Activated CD4-positive, alpha-beta T cell treated with anti-CD3 and anti-CD28 coated beads, Interleukin-2, amount 50 U/mL, for 4 hours (primary cell): ENCODE results near the gene GPC6.

Source experiments
- DNase-seq, 2 experiments: peaks; one replicate each; pipeline ENCODE4 v3.0.0-alpha.2; 2020

The GPC6 gene

DNA sequence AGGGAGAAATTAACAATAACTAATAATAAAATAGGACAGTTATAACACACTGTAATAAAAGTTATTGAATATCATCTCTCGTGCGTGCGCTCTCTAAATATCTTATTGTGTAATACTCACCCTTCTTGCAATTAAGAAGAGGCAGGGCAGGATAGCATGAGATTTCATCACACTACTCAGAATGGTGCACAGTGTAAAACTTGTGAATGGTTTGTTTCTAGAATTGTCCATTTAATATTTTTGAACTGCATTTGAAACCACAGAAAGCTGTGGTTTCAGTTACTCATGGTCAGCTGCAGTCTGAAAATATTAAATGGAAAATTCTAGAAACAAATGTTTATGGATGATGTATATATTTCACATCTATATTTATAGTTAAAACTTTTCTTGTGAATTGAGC lies 1091.8 kb downstream of the GPC6 start:
- DNase-seq, result no peak

DNA sequence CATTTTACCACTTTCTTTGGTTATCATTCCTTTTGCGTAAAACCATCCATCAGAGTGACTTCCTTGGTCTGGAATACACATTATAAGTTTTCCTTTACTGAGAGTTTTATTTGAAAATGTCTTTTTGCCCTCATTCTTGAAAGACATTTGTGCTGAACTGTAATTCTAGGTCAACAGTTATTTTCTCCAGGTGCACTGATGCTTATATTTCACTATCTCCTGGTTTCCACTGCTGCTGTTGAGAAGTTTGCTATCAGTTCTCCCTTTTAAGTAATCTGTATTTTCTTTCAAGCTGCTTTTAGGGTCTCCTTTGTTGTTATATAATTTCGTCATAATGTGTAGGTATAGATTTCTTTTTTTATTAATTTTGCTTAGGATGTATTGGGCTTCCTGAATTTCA lies 1092.9 kb downstream of the GPC6 start:
- DNase-seq, result no peak

DNA sequence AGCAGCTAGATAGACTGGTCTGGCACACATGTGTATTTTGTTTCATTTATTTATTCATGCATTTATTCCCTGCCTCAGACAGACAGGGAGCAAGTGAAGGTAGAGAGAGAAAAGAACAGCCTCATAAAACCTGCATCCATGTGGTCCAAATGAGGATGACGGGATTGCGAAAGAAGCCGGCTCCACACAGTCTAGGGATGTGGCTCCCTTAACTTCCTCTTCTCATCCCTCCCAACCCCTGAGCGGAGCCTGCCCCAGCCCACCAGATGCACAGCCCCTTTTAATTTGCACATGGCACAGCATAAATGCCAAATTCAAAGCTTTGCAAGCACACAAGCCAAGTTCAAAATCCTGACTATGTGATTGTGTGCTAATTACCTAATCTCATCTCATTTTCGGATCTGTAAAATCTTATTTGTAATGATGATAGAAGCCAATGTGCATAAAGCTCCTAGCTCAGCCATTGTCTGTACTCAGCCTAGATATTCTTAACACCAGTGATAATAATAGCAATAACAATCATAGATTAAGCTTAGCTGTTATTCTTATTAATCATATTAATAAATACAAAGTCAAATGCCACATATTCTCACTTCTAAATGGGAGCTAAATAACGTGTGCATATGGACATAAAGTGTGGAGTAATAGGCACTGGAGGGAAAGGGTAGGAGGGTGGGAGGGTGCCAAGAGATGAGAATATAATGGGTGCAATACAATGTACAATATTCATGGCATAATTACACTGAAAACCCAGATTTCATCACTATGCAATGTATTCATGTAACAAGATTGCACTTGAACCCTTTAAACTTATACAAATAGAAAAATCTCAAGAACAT lies 1096.5 kb downstream of the GPC6 start:
- no peak for DNase-seq

DNA sequence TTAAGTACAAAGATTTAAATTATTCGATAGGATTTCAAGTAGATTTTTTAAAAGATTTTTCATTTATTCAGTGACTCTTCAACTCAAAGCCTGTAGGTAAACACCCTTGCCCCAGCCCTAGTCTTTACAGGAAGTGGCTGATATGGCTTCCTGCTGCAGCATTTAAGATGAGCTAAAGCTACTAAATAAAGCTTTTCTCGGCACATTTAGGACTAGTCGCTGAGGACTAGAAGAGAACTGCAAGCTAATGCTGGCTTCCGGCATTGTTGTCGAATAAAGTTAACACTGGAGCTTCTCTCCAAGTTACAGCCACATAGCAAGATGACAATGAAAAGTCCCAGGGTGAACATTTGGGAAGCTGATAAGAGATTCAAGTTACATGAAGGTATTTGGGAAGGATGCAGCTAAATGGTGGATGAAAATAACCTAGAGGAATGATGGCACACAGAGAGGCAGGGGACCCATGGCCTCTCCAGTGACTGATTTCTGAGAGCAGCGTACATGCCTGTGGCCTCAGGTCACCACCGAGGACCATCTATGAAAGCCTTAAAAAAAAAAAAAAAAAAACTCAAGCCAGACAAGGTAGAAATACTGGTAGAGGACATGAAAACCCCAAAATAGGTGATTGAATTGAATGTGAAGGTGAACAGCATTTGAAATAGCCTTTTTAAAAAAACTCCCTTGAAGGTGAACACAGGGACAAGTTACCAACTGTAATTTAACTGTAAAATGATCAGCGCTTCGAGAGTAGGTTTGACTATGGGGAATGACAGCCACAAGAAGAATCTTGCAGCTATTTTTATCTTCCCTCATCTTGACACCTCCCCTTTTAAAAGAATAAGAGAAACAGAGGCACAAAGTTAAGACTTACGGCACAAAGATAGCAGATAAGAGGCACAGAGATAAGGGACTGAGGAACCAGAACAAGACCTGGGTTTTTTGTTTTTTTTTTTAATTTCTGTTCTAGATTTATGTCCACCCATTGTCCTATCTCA lies 1097.5 kb downstream of the GPC6 start:
- peak in 1 of 2 experiments; percentile 3 for DNase-seq

DNA sequence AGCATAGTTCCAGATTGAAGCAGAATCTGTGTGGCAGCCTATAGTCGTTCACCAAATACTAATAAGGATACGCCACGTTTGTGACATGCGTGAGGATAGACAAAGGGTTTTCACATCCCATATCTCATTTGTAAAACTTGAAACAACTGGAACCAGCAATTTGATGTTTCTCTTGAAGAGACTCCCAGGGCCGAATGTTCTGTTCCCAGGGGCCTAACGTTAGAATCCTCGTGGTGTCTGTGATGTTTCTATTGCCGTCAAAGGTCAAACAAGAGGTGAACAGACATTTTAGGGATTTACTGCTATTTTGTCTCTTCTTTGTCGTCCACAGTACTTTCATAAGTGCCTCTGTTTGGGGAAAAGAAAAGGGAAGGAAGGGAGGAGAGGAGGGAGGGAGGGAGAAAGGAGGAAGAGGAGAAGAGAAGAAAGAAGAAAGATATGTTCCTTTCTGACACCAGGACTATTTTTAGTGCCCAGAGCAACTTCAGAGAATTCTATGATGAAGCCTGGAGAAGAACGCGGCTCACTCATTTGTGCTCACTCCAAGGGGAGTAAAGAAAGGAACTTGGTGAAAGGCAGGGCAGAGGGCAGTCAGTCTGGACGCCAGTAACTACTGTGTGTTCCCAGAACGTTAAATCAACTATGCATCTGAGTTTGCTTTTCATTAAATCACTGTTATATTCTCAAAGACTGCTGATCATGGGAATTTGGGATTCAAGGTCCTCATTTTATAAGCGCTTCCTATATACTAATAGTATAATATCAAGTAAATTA lies 1098.3 kb downstream of the GPC6 start:
- no peak for DNase-seq

DNA sequence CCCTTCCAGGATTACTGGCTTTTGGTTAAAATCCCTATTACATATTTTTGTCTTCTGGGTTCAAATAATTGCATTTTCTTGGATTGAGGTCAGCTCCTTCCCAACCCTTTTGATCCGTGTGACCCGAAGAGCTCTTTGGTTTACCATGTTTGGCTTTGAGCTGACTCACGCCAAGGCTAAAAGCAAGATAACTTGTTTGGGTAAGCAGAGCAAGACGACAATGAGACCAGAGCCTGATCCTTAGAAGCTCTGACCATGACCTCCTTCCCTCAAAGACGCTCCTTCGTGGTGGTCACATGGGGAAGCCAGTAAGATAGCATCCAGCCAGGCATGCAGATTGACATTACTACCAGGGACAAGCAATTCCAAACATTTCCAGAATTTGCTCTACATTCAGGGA lies 1099.0 kb downstream of the GPC6 start:
- no peak for DNase-seq

DNA sequence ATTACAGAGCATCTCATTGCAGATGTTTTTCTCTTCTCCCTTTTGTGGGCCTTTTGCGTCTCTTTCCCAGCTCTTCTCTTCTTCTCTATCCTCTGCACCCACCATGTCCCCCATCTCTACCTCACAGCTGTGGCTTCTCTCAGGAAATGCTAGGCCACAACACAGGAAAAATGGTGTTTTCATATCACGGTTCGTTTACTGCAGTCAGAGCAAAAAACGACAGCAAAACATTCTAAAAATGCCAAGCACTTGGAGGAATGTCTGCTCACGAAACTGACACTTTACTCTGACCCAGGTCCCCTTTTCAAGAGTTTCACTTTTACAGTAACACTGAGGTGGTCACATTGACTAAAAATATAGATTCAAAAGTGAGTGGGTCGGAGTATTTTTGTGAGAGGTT lies 1100.7 kb downstream of the GPC6 start:
- no peak for DNase-seq

DNA sequence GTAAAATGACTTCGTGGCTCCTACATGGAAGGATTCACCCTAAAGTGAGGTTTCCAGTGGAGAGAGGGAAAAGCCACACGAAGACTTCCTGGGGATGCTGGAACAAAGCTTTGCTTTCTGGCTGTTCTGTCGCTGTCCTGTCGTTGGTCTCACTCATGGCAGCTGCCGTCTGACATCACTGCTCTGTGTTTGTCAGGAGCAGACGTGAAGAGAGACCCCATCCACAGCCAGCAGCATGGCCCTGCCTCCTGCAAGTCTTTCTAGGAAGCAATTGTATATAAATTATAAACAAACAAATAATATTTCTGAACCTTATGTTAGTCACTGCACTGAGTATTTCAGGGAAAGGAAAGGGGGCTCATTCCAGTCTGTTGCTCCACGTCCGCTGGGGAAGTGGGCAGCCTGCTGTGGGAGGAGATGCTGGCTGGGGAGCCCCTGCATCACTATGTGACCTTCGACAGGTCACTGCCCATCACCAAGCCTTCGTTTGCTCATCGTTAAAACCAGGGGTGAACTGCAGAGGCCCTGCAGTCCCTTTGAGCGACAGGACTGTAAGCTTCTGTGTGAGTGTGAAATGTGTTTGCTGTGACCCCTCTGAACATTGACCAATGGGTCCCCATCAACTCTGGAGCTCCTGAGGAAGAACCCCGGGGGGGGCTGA lies 1101.9 kb downstream of the GPC6 start:
- DNase-seq, result no peak

DNA sequence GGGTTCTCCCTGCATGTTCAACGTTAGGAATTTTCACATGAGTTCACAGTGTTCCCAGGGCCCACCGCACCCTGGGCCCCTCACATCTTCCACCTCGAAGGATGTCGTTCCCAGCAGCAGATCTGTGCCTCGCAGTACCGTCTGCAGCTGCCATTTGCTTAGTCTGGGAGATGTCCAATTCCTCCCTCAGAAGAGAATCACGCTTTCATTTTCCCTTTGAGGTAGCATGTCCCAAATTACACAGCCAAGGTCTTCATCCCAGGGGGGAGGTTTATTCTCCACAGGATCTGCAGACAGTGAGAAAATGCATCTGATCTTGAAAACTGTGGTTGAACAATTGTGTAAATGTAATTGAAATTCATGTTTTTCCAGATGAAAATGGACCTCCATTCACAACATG lies 1102.7 kb downstream of the GPC6 start:
- DNase-seq, result no peak

DNA sequence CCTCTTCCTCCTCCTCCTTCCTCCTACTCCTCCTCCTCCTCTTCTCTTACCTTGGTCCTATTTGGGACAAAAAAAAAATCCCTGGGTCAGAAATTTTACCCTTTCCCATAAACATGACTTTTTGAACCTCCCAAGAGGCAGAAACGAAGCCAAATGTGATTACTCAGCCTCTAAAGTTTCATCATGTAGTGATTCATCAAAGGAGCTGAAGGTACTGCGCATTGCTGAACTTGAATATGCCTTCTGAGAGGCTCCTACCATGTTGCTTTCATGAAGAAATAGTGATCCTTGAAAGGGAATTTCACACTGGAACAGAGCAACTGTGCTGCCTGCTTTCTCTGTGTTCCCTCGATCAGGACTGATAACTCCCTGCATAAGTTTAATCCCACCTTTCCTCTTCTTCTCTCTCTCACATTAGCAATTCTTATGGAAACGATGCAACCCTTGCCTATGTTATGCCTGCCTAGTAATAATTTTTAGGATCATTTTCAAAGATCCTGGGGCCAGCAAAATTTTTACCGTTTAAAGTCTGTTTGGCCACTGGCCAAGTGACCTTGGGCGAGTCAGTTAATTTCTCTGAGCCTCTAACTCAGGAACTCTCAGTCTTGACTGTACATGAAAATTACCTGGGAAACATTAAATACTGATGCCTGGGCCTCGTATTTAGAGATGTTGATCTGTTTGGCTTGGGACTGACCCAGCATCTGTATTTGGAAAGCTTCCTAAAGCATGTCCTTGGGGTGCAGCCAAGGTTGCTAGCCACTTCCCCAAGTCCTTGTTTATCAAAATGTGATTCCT lies 1103.3 kb downstream of the GPC6 start:
- no peak for DNase-seq

DNA sequence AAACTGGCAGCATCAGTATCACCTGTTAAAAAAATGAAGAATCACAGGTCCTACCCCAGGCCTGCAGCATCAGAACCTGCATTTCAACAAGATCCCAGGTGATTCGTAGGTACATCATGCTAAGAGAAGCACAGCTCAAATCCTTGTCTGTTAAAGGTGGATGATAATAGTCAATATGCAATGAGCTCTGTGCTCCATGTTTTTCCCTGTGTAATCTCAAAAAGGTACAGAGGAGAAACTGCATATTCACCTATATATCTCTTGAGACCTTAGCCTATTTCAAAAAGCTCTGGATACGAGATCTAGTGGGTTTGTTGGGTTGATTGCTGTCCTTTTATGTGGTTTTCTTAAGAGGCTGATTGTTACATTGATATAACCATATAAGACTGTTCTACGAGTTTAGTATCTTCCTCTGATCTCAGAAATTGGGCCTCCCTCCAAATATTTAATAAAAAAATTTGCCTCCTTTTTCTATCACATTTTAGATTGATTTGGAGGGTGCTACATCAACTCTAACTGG lies 1104.0 kb downstream of the GPC6 start:
- no peak for DNase-seq

DNA sequence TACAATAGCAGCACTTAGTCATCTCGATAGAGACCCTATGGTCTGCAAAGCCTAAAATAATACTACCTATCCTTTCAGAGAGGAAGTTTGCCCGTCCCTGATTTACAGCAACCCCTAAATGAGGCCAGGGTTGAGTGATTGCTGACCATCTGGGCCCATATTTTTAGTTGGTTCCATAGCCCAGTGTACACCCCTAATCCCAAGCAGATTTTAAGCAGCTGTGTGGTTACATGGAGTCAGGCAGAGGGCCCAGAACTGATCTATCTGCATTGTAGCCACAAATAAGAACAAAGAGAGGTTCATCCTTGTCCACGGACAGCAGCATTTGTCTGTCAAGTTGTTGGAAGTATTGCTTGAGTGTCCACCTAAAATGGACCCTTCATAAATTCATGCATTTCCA lies 1104.7 kb downstream of the GPC6 start:
- no peak for DNase-seq

DNA sequence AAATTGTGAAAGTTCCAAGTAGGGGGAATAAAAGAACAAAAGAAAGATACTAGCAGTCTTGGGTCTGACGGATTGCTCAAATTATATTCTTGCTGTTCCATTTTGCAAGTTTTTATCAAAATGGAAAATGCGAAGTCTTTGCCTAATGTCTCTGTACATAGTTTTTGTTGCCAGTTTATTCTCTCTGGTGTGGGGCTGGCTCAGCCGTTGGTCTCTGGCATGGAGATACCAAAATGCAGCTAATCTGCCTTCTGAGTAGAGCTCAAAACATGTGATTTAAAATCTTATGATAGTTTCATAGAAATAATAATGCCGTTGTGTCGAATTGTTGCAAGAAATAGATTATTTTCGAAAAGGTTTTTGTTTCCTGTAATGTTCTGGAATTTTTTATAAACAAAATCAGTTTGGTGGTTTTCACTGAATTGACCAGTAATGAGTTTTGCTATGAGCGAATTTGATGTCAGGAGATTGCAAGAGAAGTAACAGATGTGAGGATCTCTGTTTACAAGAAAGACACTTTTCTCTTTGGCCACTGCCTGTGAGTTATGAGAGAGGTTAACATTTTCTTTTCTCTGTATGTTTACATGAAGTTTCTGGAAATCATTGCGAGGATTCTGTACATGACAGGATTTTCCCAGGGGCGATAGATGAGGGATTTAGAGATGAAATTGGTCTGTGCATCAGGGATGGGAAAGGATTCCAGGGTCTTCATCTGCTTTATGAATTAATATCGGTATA lies 1105.9 kb downstream of the GPC6 start:
- no peak for DNase-seq

DNA sequence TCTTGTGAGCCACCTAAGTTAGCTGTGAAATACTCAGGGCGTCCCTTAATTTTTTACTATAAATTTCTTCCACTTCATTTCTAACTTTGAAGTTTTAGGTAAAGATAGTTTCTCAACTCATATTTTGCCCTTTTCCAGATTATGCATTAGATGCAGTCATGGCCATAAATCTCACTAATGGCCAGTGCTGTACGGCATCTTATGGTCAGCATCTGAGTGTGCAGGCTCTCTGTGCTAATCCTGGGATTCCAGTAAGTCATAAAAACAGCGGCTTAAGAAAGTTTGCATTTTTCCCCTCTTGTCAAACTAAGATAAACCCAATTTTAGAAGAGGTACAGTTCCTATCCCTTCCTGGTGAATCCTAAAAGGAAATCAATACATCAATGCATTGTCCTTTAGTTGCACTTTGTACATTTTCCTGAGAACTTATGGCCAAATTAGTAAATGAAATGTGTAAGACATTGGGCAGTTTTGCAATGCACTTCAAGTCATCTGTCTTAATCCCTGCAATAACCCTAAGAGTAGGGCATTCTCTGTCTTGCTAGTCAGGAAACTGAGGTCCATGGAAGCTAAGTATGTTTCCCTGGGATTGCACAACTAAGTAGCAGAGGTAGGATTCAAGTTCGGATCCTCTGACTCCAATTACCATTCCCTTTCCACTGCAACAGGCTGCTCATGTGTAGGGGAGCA lies 1106.7 kb downstream of the GPC6 start:
- no peak for DNase-seq

DNA sequence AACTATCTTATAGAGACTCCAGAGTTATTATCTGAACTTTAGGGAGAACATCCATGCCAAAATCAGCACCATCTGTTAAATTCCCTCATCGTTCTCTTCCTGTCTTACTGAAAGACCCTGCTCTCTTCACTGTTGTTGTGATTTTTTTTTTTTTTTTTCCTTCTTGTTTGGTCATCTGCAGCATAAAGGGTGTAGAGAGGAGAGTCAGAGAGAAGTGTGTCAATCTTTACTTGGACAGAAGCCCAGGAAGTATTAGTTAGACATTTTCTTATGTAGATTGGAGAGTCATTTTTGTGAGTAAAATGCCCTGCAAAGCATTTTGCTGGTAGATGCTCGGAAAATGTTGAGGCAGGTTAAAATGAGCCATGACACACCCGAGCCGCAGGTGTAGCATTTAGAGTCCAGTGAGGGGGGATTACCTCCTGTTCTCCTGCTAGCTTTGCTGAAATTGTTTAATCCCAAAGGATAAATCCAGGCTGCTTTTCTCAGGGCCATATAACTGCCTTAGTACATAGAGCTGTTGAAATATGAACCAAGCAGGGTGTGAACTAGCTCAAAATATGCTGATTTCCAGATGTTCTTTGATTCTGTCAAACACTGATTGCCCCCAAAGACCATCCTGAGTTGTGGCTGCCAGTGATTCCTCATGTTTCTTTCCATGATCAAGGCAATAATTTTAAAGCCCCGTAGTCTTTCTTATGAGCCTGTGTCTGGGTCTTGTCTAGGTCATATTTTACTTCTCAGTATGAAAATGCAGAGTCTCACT lies 1109.3 kb downstream of the GPC6 start:
- no peak for DNase-seq

DNA sequence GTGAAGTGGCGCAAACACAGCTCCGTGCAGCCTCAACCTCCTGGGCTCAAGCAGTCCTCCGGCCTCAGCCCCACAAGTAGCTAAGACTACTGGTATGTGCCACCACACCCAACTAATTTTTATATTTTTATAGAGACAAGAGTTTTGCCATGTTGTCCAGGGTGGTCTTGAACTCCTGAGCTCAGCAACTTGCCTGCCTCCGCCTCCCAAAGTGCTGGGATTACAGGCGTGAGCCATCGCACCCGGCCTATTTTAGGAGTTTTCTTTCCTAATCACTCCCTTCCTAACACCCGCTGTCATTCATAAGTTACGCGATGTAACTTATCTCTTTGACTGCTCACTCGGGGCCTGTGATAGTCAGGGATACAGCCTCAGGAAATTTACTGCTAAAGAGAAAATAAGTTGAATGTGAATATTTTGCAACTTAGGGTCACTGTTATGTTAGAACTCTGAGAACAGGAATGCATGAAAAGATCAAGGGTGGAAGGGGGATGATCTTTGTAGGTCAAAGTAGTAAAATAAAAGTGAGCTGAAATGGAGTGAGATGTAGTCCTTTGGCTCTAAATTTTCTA lies 1112.6 kb downstream of the GPC6 start:
- DNase-seq, result no peak

DNA sequence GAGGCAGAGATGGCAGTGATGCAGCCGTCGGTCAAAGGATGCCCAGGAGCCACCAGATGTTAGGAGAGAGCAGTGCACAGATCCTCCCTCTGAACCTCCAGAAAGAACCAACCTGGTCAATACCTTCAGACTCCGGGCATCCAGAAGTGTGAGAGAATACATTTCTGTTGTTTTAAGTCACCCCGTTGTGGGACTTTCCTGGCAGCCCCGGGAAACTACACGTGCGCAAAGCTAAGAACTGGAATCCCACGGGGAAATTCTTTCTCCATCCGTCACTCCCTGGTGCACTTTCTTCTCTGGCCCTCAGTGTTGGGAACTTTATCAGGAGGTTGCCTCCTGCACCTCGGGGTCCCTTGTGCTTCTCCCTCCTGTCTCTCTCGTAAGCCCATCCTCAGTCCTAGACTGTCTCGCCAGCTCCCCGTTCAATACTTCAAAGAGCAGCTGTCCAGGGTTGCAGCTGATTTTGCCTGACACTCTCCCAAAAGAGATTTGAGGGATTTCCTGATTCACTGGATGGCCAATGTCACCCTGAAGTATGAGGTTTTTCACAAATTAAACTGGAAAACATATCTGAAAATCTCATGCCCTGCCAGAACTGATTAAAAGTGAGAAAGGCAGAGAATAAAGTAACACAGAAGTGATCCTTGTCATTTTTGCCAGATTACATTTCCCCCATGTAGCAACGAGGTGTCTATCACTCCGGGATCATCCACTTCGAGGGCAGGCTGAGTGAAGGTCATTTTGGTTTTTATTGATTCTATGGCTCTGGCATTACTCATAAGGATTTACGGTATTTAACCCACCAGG lies 1116.0 kb downstream of the GPC6 start:
- DNase-seq, result no peak

DNA sequence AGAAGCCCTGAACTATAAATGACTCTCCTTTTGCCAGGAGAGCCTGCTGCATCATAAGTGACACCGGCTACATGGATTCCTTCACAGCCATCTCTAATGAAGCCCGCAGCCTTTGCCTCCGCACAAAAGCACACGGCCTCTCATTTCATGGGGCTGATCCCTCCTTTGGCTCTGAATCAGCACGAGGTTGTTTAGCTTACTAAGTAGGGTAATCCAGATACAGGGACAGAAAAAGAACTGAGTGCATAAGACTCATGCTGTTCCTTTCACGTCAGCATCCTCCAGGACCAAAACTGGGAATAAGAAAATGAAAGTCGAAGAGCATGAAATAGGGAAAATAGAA lies 1116.6 kb downstream of the GPC6 start:
- DNase-seq, result no peak
